HG02852 (cell line): Measurements from ENCODE around the gene MAOA.
"Not testable (repeated sequence)": the region's sequence is repeated elsewhere in the genome, so short reads cannot be mapped to it uniquely, and the experiment has no call there.

Experiments used
- ATAC-seq: cut with Tn5 transposase; IDR thresholded peaks from one replicate; pipeline ENCODE4 v1.9.1; 2021; ENCODE audit warnings: mild to moderate bottlenecking, moderate library complexity; ENCODE audit not compliant: unreplicated experiment

Gene MAOA

DNA sequence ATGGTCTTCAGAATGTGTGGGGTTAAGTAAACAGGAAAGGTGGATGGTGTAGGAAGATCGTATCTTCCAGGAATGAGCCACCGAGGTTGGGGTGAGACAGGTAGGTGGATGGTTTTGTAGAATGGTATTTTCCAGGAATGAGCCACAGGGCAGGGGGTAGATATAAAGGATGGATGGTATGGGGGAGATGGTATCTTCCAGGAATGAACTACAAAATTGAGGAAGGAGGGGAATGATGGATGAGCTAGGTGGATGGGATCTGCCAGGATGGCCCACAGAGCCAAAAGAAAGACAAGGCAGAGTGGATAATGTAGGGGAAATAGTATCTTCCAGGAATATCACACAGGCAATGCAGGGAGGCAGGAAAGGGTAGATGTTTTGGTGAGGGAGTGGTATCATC is 60.0 kb downstream of the MAOA start:
- no peak for ATAC-seq

DNA sequence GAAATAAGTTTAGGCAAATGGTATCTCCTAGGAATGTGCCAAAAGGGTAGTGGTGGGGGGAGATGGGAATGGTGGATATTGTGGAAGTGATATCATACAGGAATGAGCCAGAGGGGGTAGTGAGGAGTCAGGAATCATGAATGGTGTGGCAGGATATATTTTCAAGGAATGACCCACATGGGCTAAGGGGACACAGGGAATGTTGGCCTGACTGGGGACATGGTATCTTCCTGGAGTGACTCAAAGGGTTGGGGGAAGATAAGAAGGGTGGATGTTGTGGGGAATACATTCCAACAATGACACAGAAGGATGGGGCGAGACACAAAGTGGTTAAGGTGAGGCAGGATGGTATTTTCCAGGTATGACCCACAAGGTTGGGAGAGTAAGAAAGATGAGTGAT is 60.6 kb downstream of the MAOA start:
- no peak for ATAC-seq

DNA sequence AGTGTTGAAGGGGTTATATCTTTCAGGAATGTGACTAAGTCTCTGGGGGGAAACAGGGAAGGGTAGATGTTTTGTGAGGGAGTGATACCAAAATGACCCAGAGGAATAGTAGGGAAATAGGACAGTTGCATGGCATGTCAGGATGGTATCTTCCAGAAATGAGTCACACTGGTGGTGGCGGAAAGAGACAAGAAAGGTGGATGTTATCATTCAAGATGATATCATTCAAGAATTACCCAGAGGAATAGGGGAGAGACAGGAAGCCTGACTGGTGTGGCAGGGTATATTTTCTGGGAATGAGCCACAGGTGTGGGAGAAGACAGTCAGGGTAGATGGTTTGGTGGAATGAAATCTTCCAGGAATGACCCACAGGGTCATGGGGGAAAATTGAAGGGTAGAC is 61.1 kb downstream of the MAOA start:
- ATAC-seq = no peak

DNA sequence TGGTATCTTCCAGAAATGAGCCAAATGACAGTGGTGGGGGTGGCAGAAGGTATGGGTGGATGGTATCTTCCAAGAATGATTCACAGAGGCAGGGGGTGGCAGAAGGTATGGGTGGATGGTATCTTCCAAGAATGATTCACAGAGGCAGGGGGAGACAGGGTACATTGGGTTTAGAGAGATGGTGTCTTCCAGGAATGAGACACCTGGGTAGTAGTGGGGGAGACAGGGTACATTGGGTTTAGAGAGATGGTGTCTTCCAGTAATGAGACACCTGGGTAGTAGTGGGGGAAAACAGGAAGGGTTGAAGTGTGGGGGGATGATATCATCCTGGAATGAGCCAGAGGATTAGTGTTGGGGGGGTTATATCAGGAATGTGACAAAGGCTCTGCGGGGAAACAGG is 62.0 kb downstream of the MAOA start:
- ATAC-seq = no peak

GRCh38 chrX:43718546-43718945 is 62.4 kb downstream of the MAOA start:
- ATAC-seq = no peak

DNA sequence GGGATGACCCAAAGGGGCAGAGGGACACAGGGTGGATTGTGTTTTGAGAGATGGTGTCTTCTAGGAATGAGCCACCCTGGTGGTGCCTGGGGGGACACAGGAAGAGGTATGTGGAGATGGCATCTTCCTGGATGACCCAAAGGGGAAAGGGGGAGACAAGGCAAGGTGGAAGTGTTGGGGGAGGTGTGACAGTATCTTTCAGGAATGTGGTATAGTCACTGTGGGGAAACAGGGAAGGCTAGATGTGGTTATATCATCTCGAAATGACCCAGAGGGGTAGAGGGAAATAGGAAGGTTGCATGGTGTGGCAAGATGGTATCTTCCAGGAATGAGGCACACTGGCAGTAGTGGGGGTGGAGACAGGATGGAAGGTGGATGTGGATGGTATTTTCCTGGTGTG is 62.9 kb downstream of the MAOA start:
- ATAC-seq = no peak

DNA sequence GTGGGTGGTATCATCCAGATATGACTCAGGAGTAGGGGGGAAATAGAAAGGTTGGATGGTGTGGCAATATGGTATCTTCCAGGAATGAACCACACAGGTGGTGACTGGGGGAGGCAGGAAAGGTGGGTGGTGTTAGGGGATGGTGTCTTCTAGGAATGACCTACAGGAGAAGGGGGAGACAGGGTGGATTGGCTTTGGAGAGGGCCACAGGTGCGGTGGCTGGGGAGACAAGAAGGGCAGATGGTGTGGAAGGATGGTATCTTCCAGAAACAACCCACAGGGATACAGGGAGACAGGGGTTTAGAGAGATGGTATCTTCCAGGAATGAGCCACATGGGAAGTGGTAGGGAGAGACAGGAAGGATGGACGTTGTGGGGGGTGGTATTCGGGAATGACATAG is 64.0 kb downstream of the MAOA start:
- no peak for ATAC-seq

DNA sequence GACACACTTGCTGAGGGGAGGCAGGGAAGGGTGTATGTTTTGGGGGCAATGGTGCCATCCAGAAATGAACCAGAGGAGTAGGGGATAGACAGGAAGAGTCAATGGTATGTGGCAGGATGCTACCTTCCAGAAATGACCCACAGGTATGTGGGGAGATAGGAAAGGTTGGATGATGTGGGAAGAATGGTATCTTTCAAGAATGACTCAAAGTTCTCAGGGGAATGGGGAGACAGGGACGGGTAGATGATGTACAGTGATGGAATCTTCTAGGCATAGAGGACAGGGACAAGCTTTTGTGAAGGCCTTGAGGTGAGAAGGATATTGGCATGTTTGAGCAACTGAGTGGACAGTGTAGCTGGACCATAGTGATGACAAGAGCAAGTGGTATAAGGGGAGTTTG is 64.9 kb downstream of the MAOA start:
- no peak for ATAC-seq

GRCh38 chrX:43725227-43725626 is 69.1 kb downstream of the MAOA start:
- ATAC-seq = not testable (repeated sequence)

GRCh38 chrX:43727254-43727653 is 71.2 kb downstream of the MAOA start:
- not testable (repeated sequence) for ATAC-seq

DNA sequence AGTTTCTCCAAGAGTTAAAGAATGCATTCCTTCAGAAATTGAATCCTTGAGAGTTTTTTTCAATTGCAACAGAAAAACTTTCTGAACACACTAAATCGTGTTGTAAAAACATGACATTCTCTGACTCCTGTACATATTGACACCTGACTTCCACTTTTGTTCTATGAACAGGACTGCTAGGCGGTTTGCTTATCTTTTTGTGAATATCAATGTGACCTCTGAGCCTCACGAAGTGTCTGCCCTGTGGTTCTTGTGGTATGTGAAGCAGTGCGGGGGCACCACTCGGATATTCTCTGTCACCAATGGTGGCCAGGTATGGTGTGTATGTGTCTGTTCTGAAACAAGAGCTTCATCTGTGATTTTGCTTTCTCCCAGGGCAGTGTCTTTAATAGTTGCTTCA is 71.9 kb downstream of the MAOA start:
- no peak for ATAC-seq

- no peak for ATAC-seq
Observed at GRCh38 chrX:43728966-43729365, 72.9 kb downstream of the MAOA start.

DNA sequence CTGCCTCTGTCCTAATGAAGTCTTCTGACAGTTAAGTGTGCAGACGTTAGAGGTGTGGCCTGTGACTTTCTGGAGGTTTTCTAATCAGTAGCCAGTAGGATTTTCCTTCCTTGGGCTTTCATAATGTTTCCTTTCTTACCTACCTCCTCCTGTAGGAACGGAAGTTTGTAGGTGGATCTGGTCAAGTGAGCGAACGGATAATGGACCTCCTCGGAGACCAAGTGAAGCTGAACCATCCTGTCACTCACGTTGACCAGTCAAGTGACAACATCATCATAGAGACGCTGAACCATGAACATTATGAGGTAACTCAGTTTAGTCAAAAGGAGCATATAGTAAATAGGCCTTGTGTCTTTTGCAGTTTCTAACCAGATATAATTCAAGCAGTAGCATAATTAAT is 75.0 kb downstream of the MAOA start:
- no peak for ATAC-seq

GRCh38 chrX:43733699-43734098 is 77.6 kb downstream of the MAOA start:
- no peak for ATAC-seq

DNA sequence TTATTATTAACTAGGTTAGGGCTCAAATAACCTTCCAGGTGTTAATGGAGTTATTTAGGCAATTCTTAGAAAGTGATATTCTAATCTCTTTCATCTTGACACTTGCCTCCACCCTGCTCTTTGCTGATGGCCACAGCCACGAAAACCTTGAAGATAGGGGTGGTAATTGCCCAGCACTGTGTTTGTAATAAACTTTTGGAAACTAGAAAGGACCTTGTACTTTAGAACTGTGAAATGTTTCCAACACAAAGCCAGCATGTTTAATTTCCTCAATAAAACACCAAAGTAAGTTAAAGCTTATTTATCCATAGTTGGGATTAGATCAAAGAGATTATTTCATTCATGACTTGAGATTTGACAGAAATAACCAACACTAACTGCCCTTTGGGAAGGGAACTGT is 78.3 kb downstream of the MAOA start:
- ATAC-seq = no peak

GRCh38 chrX:43735534-43735933 is 79.4 kb downstream of the MAOA start:
- ATAC-seq = no peak

- no peak for ATAC-seq
Observed at GRCh38 chrX:43735957-43736356, 79.9 kb downstream of the MAOA start.

- no peak for ATAC-seq
Observed at GRCh38 chrX:43741843-43742573, 85.9 kb downstream of the MAOA start.

DNA sequence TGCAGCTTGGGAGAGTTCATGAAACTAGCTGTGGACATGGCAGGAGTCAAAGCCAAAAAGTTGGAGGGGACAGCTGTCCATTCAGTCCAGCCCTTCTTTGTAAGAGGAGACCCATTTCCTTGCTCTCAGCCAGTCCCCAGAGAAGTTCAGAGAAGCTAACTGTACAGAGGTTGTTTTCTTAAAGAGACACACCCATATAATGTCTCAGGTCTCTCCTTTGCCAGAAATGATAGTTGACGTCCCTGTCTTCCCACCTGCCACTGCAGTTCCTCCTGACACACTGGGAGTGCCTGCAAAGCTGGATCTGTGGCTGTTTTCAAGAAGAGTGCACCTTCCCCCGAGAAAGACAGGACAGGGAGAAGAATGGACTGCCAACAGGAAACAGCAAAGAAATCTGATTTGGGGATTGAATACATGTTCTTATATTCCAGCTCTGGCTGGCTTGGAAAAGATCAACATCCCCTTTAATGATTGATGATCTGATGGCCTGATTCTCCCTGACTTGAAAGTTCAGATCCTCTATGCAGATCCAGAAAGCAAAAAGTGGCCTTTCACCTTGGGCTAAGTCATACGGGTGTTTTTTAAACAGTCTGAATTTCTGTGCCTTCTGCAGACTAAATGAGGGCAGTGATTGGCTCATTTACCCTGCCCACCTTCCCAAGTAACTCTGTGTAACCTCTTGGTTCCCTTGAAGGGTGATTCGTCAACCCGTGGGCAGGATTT is 87.2 kb downstream of the MAOA start:
- ATAC-seq = no peak

- ATAC-seq = no peak
Observed at GRCh38 chrX:43744284-43744683, 88.2 kb downstream of the MAOA start.

DNA sequence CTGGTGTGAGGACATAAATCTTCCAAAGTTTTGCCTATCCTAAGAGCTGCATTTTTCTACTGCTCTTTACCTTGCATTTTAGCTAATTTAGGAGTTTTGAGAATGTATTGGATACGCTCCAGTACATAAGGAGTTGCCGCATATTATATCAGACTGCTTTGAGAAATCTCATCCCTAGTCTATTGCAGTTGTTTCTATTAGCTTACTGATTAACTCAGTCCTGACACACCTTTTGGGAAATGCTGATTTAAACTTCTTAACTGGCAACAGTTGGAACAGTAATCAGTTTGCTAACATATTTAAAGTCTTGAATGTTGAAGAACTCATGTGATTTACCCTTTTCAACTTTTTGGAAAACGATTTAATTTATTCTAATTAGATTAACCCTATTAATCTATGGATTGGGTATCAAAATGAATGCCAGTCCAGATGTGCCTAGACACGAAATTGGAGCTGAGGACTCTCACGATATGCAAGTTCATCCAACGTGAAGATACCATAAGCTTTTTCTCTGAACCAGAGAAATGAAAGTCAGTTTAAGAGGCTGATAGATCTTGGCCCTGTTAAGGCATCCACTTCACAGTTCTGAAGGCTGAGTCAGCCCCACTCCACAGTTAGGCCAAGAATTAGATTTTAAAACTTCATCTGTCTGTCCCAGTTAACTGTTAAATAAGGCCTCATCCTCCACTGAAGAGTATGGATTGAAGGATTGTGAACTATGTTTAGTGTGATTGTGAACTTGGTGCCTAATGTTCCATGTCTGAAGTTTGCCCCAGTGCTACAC is 90.0 kb downstream of the MAOA start:
- ATAC-seq = no peak

- no peak for ATAC-seq
Observed at GRCh38 chrX:43747476-43747875, 91.4 kb downstream of the MAOA start.
